ENCODE results near the gene KLK7. TPM values are rescaled to one million over a fixed set of nuclear protein-coding genes. Genes with fewer than 3 reads are reported as not detected.

The KLK7 gene
- total RNA-seq = not detected
- long read RNA-seq = 0 reads

- no peak for ATAC-seq
- intact Hi-C loops (cut with DNase I) = no loop called here
- H3K36me3 ChIP-seq = no peaks in the 10 kb centered on the region
- H3K9me3 ChIP-seq = no peaks in the 10 kb centered on the region
- no peak within 1 kb of the TSS for H3K4me3 ChIP-seq
- H3K4me1 ChIP-seq = no peaks in the 10 kb centered on the region
- H3K27ac ChIP-seq = no peak within 1 kb of the TSS
- H3K27me3 ChIP-seq (ENCODE audit: low read depth) = peaks cover 20% of the 10 kb centered on the region
- no peak for TF ChIP-seq CTCF (IDR thresholded peaks at IDR 0.05)
- no peak for DNase-seq
These were observed at the start of gene KLK7 for GRCh38 chr19:50983625-50984292. KLK7 (minus strand) TSS chr19:50983917; CDS start chr19:50982399, 1,518 bp downstream.

GRCh38 chr19:51031880-51032225, 48.1 kb upstream of the KLK7 start:
- TF ChIP-seq CTCF (IDR thresholded peaks at IDR 0.05) = no peak
- no peaks in the 10 kb centered on the region for H3K4me1 ChIP-seq
- peaks cover 59% of the 10 kb centered on the region for H3K27me3 ChIP-seq (ENCODE audit: low read depth)
- no peaks in the 10 kb centered on the region for H3K9me3 ChIP-seq
- H3K4me3 ChIP-seq = no peak overlapping the region
- ATAC-seq (no peak), DNase-seq (no peak)
- no peak overlapping the region for H3K27ac ChIP-seq
- intact Hi-C loops (cut with DNase I) = no loop called here
- H3K36me3 ChIP-seq = no peaks in the 10 kb centered on the region

- no peak for TF ChIP-seq CTCF (IDR thresholded peaks at IDR 0.05)
- Histone ChIP-seq H3K4me3 (no peak overlapping the region), H3K4me1 (no peaks in the 10 kb centered on the region), H3K27me3 (ENCODE audit: low read depth) (peaks cover 64% of the 10 kb centered on the region), H3K9me3 (no peaks in the 10 kb centered on the region), H3K27ac (no peak overlapping the region), H3K36me3 (no peaks in the 10 kb centered on the region)
- DNase-seq (no peak), ATAC-seq (no peak)
- intact Hi-C loops (cut with DNase I) = no loop called here
These were observed 47.6 kb upstream of the KLK7 start for GRCh38 chr19:51031220-51031879.

- Histone ChIP-seq H3K4me1 (no peaks in the 10 kb centered on the region), H3K27ac (no peak overlapping the region), H3K36me3 (no peaks in the 10 kb centered on the region), H3K4me3 (no peak overlapping the region), H3K9me3 (no peaks in the 10 kb centered on the region), H3K27me3 (ENCODE audit: low read depth) (peaks cover 69% of the 10 kb centered on the region)
- intact Hi-C loops (cut with DNase I) = no loop called here
- TF ChIP-seq CTCF (IDR thresholded peaks at IDR 0.05) = no peak
- DNase-seq (no peak), ATAC-seq (no peak)
These were observed 46.9 kb upstream of the KLK7 start for GRCh38 chr19:51030631-51031030.

- peaks cover 73% of the 10 kb centered on the region for H3K27me3 ChIP-seq (ENCODE audit: low read depth)
These were observed 46.0 kb upstream of the KLK7 start for GRCh38 chr19:51029718-51030117.

More at GRCh38 chr19:51029718-51030117, 46.0 kb upstream of the KLK7 start:
- no peaks in the 10 kb centered on the region for H3K9me3 ChIP-seq
- H3K27ac ChIP-seq = no peak overlapping the region
- no peak for ATAC-seq
- H3K36me3 ChIP-seq = no peaks in the 10 kb centered on the region
- no peak overlapping the region for H3K4me3 ChIP-seq
- no peak for TF ChIP-seq CTCF (IDR thresholded peaks at IDR 0.05)
- intact Hi-C loops (cut with DNase I) = no loop called here
- no peak for DNase-seq
- no peaks in the 10 kb centered on the region for H3K4me1 ChIP-seq

All from lower lobe of right lung (tissue), 2 donors.